Liver (tissue), 9 donors: ENCODE measurements around the gene FOSL2. TPM values are rescaled to one million over a fixed set of nuclear protein-coding genes. Genes with fewer than 3 reads are reported as not detected.
A peak's percentile ranks its signal among the peaks of the same experiment; 100 is the strongest.

Source experiments
- DNase-seq: peaks from one replicate; pipeline ENCODE4 v3.0.0-alpha.2; 2017; ENCODE audit warnings: low spot score
- H3K27ac ChIP-seq, 2 donors: one replicate each; pipeline ENCODE4 v1.7.0; 2013; ENCODE audit warnings: inconsistent platforms in 2 of 2, low read length in 2 of 2, control low read depth in 1 of 2, low read depth in 1 of 2, mild to moderate bottlenecking in 1 of 2
- H3K27me3 ChIP-seq, 4 donors: one replicate each; pipeline versions ENCODE4 v1.6.1 to v1.7.0; 2013; ENCODE audit warnings: low read length in 3 of 4, inconsistent platforms in 1 of 4, mild to moderate bottlenecking in 1 of 4, moderate library complexity in 1 of 4; ENCODE audit not compliant: control insufficient read depth in 4 of 4, insufficient read depth in 4 of 4
- H3K36me3 ChIP-seq, 4 donors: one replicate each; pipeline versions ENCODE4 v1.6.1 to v1.7.0; 2013; ENCODE audit warnings: low read length in 3 of 4, mild to moderate bottlenecking in 3 of 4, low read depth in 1 of 4, moderate library complexity in 1 of 4; ENCODE audit not compliant: control insufficient read depth in 4 of 4, insufficient read depth in 3 of 4
- H3K4me1 ChIP-seq, 4 donors: one replicate each; pipeline versions ENCODE4 v1.6.1 to v1.7.0; 2013; ENCODE audit warnings: low read length in 3 of 4, mild to moderate bottlenecking in 3 of 4, moderate library complexity in 1 of 4; ENCODE audit not compliant: control insufficient read depth in 4 of 4, insufficient read depth in 4 of 4
- H3K4me3 ChIP-seq, 3 donors: one replicate each; pipeline versions ENCODE4 v1.6.1 to v1.7.0; 2013; ENCODE audit warnings: low read length in 3 of 3, control low read depth in 1 of 3, low read depth in 1 of 3, mild to moderate bottlenecking in 1 of 3
- H3K9ac ChIP-seq, 2 donors: one replicate each; pipeline ENCODE4 v1.7.0; 2013; ENCODE audit warnings: low read length in 2 of 2, mild to moderate bottlenecking in 2 of 2, moderate library complexity in 2 of 2, control low read depth in 1 of 2, low read depth in 1 of 2
- H3K9me3 ChIP-seq, 4 donors: one replicate each; pipeline versions ENCODE4 v1.6.1 to v1.7.0; 2013; ENCODE audit warnings: low read length in 3 of 4; ENCODE audit not compliant: control insufficient read depth in 4 of 4
- ATF3 ChIP-seq: IDR thresholded peaks from 2 replicates; pipeline ENCODE4 v1.6.1; 2016; ENCODE audit warnings: antibody characterized with exemption
- EGR1 ChIP-seq, 2 donors: IDR thresholded peaks; 2 replicates each; pipeline ENCODE4 v1.6.1; 2016 to 2018; ENCODE audit warnings: antibody characterized with exemption in 2 of 2, low read depth in 2 of 2
- FOXA1 ChIP-seq: IDR thresholded peaks from 2 replicates; pipeline ENCODE4 v1.6.1; 2016; ENCODE audit warnings: antibody characterized with exemption
- FOXA2 ChIP-seq: IDR thresholded peaks from 2 replicates; pipeline ENCODE4 v1.6.1; 2016; ENCODE audit warnings: antibody characterized with exemption
- HNF4A ChIP-seq, 2 donors: conservative IDR thresholded peaks; 2 replicates each; pipeline ENCODE4 v1.6.1; 2016; ENCODE audit warnings: antibody characterized with exemption in 2 of 2, mild to moderate bottlenecking in 2 of 2
- HNF4G ChIP-seq: IDR thresholded peaks from 2 replicates; pipeline ENCODE4 v1.6.1; 2016; ENCODE audit warnings: antibody characterized with exemption
- JUND ChIP-seq, 2 donors: IDR thresholded peaks; 2 replicates each; pipeline ENCODE4 v1.6.1; 2016; ENCODE audit warnings: antibody characterized with exemption in 2 of 2
- MAX ChIP-seq: IDR thresholded peaks from 2 replicates; pipeline ENCODE4 v1.6.1; 2016; ENCODE audit warnings: antibody characterized with exemption
- NR2F2 ChIP-seq: IDR thresholded peaks from 2 replicates; pipeline ENCODE4 v1.6.1; 2016; ENCODE audit warnings: antibody characterized with exemption
- RAD21 ChIP-seq, 2 donors: IDR thresholded peaks; 2 replicates each; pipeline ENCODE4 v1.6.1; 2016; ENCODE audit warnings: antibody characterized with exemption in 2 of 2, mild to moderate bottlenecking in 2 of 2
- REST ChIP-seq: IDR thresholded peaks from 2 replicates; pipeline ENCODE4 v1.6.1; 2016; ENCODE audit warnings: antibody characterized with exemption, mild to moderate bottlenecking
- RXRA ChIP-seq, 2 donors: IDR thresholded peaks; 2 replicates each; pipeline ENCODE4 v1.6.1; 2017 to 2018; ENCODE audit warnings: antibody characterized with exemption in 2 of 2, mild to moderate bottlenecking in 1 of 2
- SP1 ChIP-seq: IDR thresholded peaks from 2 replicates; pipeline ENCODE4 v1.6.1; 2018; ENCODE audit warnings: antibody characterized with exemption, mild to moderate bottlenecking
- TAF1 ChIP-seq: conservative IDR thresholded peaks from 2 replicates; pipeline ENCODE4 v1.6.1; 2016; ENCODE audit warnings: antibody characterized with exemption, mild to moderate bottlenecking
- WGBS: extraction: QIAGEN DNeasy Blood & Tissue Kit; methylation state at CpG from one replicate; pipeline ENCODE4 v1.1.7; 2013; 5-methylcytosine and 5-hydroxymethylcytosine counted together
- polyA plus RNA-seq, 2 donors: library from polyadenylated mRNA; stranded (reverse) in 1 of 2; unstranded in 1 of 2; fragments of 200-250 nt in 1 of 2; fragments of >200 nt in 1 of 2; fragmentation: Nextera tagmentation in 1 of 2; extraction: Ambion mirVana in 1 of 2; gene quantifications; one replicate each; pipeline versions ENCODE4 v1.2.1 to v1.2.3, GENCODE V29; 2013 to 2015
- total RNA-seq, 2 donors: library from RNA; depleted of rRNA; stranded (reverse); fragments of >200 nt; gene quantifications; one replicate each; pipeline ENCODE4 v1.2.3, GENCODE V29; 2014
- TF ChIP-seq, protein P1 (sequence below): fragments of 150-350 bp; IDR thresholded peaks from 2 replicates; pipeline ENCODE4 v1.5.1; 2017; ENCODE audit warnings: improper control_type of control experiment, low read depth, low read length; ENCODE audit not compliant: missing input control
- TF ChIP-seq, protein P2 (sequence below): IDR thresholded peaks from 2 replicates; pipeline ENCODE4 v1.6.1; 2016; ENCODE audit warnings: antibody characterized with exemption
- donor health status: healthy.
- donor health status: healthy.
- donor health status: healthy.
- donor health status: healthy.
- donor health status: healthy.

The FOSL2 gene
- total and polyA plus RNA-seq, 4 donors: 1.9 to 10.7 (median 2.6) TPM

DNA sequence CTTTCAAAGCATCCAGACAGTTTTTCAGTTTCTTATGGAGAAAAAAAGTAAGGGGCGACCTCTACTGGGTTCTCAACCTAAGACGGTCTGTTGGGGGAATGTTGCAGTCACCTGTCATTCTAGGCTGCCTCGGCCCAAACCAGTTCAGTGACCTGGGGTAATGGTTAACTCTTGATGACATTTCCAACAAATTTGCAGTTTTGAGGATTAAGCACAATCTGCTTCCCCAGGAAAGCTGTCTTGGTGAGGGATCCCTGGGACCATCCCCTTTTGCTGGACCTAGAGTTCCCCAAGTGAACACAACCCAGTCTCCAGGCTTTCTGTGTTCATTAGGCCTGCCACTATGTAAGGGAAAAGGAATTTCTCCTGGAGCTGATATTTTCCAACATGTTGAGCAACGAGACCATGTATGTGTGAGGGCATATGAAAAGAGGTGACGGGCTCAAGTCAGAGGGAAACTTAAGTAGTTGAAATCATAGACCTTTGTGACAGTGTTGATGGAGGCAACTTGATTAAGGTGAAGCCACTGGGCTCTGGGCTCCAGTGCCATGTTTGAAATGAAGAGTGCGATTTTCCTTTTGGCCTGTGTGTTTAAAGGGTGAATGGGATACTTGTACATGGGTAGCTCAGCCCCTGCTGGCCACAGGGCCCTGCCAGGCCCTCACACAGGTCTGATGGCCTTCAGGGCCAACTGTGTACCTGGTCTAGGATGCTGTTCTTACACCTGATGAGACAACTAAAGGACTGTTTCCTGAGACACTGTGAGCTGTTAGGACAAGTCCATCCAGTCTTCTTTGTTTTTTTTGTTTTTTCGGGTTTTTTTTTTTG is 27.0 kb downstream of the FOSL2 start:
- 63% methylated on average over 7 of the region's 7 CpGs for WGBS
- H3K4me1 ChIP-seq: peaks cover 0 to 10% (median 2%) of the 10 kb centered on the region in 4 donors
- no peaks in the 10 kb centered on the region for H3K9me3 ChIP-seq
- DNase-seq: no peak
- TF ChIP-seq RXRA (IDR thresholded peaks at IDR 0.05) (peak; percentile 18 to 72), SP1 (peak; percentile 24), MAX (no peak), FOXA2 (no peak), RAD21 (IDR thresholded peaks at IDR 0.05) (peak in 1 of 2 donors; percentile 39), HNF4A (conservative IDR thresholded peaks at IDR 0.05) (peak in 1 of 2 donors; percentile 35)
- TF ChIP-seq, protein P1, sequence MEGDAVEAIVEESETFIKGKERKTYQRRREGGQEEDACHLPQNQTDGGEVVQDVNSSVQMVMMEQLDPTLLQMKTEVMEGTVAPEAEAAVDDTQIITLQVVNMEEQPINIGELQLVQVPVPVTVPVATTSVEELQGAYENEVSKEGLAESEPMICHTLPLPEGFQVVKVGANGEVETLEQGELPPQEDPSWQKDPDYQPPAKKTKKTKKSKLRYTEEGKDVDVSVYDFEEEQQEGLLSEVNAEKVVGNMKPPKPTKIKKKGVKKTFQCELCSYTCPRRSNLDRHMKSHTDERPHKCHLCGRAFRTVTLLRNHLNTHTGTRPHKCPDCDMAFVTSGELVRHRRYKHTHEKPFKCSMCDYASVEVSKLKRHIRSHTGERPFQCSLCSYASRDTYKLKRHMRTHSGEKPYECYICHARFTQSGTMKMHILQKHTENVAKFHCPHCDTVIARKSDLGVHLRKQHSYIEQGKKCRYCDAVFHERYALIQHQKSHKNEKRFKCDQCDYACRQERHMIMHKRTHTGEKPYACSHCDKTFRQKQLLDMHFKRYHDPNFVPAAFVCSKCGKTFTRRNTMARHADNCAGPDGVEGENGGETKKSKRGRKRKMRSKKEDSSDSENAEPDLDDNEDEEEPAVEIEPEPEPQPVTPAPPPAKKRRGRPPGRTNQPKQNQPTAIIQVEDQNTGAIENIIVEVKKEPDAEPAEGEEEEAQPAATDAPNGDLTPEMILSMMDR: no peak
- no peak overlapping the region for H3K27ac ChIP-seq
- no peak overlapping the region for H3K4me3 ChIP-seq
- no peaks in the 10 kb centered on the region for H3K27me3 ChIP-seq
- peaks cover 0 to 11% (median 7%) of the 10 kb centered on the region in 4 donors for H3K36me3 ChIP-seq
- H3K9ac ChIP-seq: no peak overlapping the region

DNA sequence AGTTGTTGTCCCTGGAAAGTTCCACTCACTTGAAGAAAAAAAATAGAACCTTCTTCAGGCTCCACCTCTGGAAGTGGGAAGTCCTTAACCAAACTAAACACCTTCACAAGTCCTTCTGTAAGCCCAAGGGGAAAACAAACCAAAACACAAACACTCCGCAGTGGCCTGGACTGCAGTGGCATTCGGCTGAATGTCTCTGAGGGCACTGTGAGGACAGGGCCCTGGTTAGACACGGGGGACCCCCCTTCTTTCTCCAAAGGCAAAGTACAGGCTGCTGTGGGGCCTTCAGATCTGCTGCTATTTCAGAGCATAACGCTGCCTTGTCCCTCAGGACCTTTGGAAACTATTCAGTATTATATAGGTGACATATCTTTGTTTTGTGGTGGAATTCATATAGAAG is 28.1 kb downstream of the FOSL2 start:
- H3K27me3 ChIP-seq: no peaks in the 10 kb centered on the region
- peaks cover 0 to 10% (median 2%) of the 10 kb centered on the region in 4 donors for H3K4me1 ChIP-seq
- H3K4me3 ChIP-seq: no peak overlapping the region
- peaks cover 0 to under 1% (median 0%) of the 10 kb centered on the region in 4 donors for H3K36me3 ChIP-seq
- WGBS: 89% methylated on average over 4 of the region's 4 CpGs
- H3K9me3 ChIP-seq: no peaks in the 10 kb centered on the region
- no peak for DNase-seq
- TF ChIP-seq TAF1 (no peak), ATF3 (no peak), SP1 (no peak), FOXA2 (no peak), HNF4G (no peak), RXRA (IDR thresholded peaks at IDR 0.05) (no peak), NR2F2 (no peak), JUND (IDR thresholded peaks at IDR 0.05) (no peak), RAD21 (IDR thresholded peaks at IDR 0.05) (no peak), FOXA1 (no peak), HNF4A (conservative IDR thresholded peaks at IDR 0.05) (no peak), REST (no peak), EGR1 (IDR thresholded peaks at IDR 0.05; ENCODE audit: low read depth in 2 of 2) (no peak), MAX (no peak)
- TF ChIP-seq, protein P2, sequence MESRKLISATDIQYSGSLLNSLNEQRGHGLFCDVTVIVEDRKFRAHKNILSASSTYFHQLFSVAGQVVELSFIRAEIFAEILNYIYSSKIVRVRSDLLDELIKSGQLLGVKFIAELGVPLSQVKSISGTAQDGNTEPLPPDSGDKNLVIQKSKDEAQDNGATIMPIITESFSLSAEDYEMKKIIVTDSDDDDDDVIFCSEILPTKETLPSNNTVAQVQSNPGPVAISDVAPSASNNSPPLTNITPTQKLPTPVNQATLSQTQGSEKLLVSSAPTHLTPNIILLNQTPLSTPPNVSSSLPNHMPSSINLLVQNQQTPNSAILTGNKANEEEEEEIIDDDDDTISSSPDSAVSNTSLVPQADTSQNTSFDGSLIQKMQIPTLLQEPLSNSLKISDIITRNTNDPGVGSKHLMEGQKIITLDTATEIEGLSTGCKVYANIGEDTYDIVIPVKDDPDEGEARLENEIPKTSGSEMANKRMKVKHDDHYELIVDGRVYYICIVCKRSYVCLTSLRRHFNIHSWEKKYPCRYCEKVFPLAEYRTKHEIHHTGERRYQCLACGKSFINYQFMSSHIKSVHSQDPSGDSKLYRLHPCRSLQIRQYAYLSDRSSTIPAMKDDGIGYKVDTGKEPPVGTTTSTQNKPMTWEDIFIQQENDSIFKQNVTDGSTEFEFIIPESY: no peak
- no peak overlapping the region for H3K9ac ChIP-seq
- no peak overlapping the region for H3K27ac ChIP-seq
